Measurements from ENCODE around the gene CHKA. TPM values are rescaled to one million over a fixed set of nuclear protein-coding genes. Genes with fewer than 3 reads are reported as not detected.

The CHKA gene
- total and polyA plus RNA-seq, 9 of the 15 experiments (the other 6 are each of a cell fraction or from before 2014, with no cell fraction given) = 3.6 to 37.0 (median 30.2) TPM

GRCh38 chr11:68031144-68031464, 90.1 kb downstream of the CHKA start (continued):
- TF ChIP-seq ETS1 (conservative IDR thresholded peaks at IDR 0.05; ENCODE audit: control insufficient read depth, low read depth, low read length) (0 out of 2 replicates have a peak, but pooled peaks have one; percentile 7), NKRF (IDR thresholded peaks at IDR 0.05; ENCODE audit: borderline replicate concordance) (0 out of 2 replicates have a peak, but pooled peaks have one; percentile 10)

GRCh38 chr11:68030318-68031143, 90.7 kb downstream of the CHKA start, which contains the start of gene NDUFS8:
Gene NDUFS8 (plus strand): TSS chr11:68030681. CDS start chr11:68032152, 1,471 bp downstream.
- under 1% methylated on average over 47 of the region's 56 CpGs for WGBS (ENCODE audit: insufficient coverage, low coverage, missing lambda C conversion rate)
- Histone ChIP-seq H3K9me3 (replicated peaks; ENCODE audit: control insufficient read depth, insufficient read depth, low read depth, low read length) (no peaks in the 10 kb centered on the region), H3K36me3 (ENCODE audit: control insufficient read depth, insufficient read depth, low read length) (peaks cover 31% of the 10 kb centered on the region; the same call in 2 of the 3 replicates), H3K27me3 (ENCODE audit: control insufficient read depth in 2 of 2, insufficient read depth in 2 of 2, low read length in 2 of 2) (no peaks in the 10 kb centered on the region), H3K9me1 (ENCODE audit: control insufficient read depth, insufficient read depth, low read length) (no peaks in the 10 kb centered on the region), H3K27ac (ENCODE audit: extremely low read depth, low read depth, low read length) (peak within 1 kb of the TSS; percentile 88), H3K4me2 (ENCODE audit: insufficient read depth, low read length) (peak within 1 kb of the TSS; percentile 95), H3K4me3 (peak within 1 kb of the TSS; percentile 71), H4K20me1 (replicated peaks; ENCODE audit: control insufficient read depth, insufficient read depth, low read length) (no peaks in the 10 kb centered on the region; the same call in 1 of the 2 replicates), H2AFZ (ENCODE audit: low read depth, low read length) (peak within 1 kb of the TSS; percentile 92), H3K4me1 (replicated peaks in 1 of 2; ENCODE audit: control insufficient read depth in 2 of 2, insufficient read depth in 2 of 2, low read length in 2 of 2) (peaks cover 14 to 57% of the 10 kb centered on the region in 2 experiments; a peak in 4 of 5 replicates), H3K9ac (ENCODE audit: insufficient read depth in 1 of 2, low read depth in 2 of 2, low read length in 2 of 2) (peak within 1 kb of the TSS; percentile 98 to 99), H3K79me2 (ENCODE audit: control insufficient read depth, insufficient read depth, low read length) (peaks cover 25% of the 10 kb centered on the region)
- DNase-seq (ENCODE audit: extremely low read depth in 1 of 4, low spot score in 3 of 4) = peak; percentile 99 to 100 (median 99)
- FAIRE-seq = peak; percentile 100
- peak; percentile 98 for ATAC-seq
- intact Hi-C loops (cut with micrococcal nuclease) = no loop called here
- in situ Hi-C loops (cut with MboI) = no loop called here
- ChIA-PET CTCF (ENCODE audit: low intra/inter-chr PET ratio) (interaction anchor here (0.6 kb wide), 1 partner anchor 75 kb away, joined by 4 read pairs; no protein-coding TSS in a partner anchor), POLR2A (interaction anchor here (0.6 to 2.3 kb wide), 5 partner anchors 8 to 1367 kb away, joined by 3 to 10 read pairs (median 4); partner anchors contain the start of gene TCIRG1)
- BruUV-seq (replicated peaks) = no TSS peak
- no peak for TF ChIP-seq ZNF507 (tag; conservative IDR thresholded peaks at IDR 0.05)
- no peak for TF ChIP-seq RERE (CRISPR knock-in tag; IDR thresholded peaks at IDR 0.05; ENCODE audit: borderline replicate concordance)
- TF ChIP-seq SIN3B (IDR thresholded peaks at IDR 0.05; ENCODE audit: low read depth) = peak; percentile 83
- peak; percentile 78 for TF ChIP-seq VEZF1 (CRISPR knock-in tag; IDR thresholded peaks at IDR 0.05)
- TF ChIP-seq KAT7 (CRISPR knock-in tag; IDR thresholded peaks at IDR 0.05; ENCODE audit: borderline replicate concordance) = 0 out of 2 replicates have a peak, but pooled peaks have one; percentile 67
